Mesenchymal stem cell (in vitro differentiated cells and primary cell): ENCODE measurements around the gene RCN1.
A peak's percentile ranks its signal among the peaks of the same experiment; 100 is the strongest.

Experiments used
- DNase-seq: peaks from one replicate; pipeline ENCODE4 v3.0.0-alpha.2; 2013
- H2AFZ ChIP-seq: one replicate; pipeline ENCODE4 v1.6.1; 2013; ENCODE audit warnings: low read depth, mild to moderate bottlenecking, control low read depth, inconsistent platforms, low read length, moderate library complexity
- H2AK5ac ChIP-seq: 2 replicates; pipeline ENCODE4 v1.6.1; 2013; ENCODE audit warnings: low read length, moderate library complexity, mild to moderate bottlenecking, inconsistent platforms; ENCODE audit not compliant: severe bottlenecking
- H2BK120ac ChIP-seq: one replicate; pipeline ENCODE4 v1.6.1; 2013; ENCODE audit warnings: low read depth, mild to moderate bottlenecking, inconsistent platforms, low read length, moderate library complexity
- H2BK12ac ChIP-seq, 2 experiments: one replicate each; pipeline ENCODE4 v1.6.1; 2013; ENCODE audit warnings: inconsistent platforms in 2 of 2, low read length in 2 of 2, mild to moderate bottlenecking in 2 of 2, moderate library complexity in 2 of 2, control low read depth in 1 of 2
- H2BK15ac ChIP-seq: one replicate; pipeline ENCODE4 v1.6.1; 2013; ENCODE audit warnings: mild to moderate bottlenecking, low read depth, inconsistent platforms; ENCODE audit not compliant: poor library complexity, severe bottlenecking
- H2BK5ac ChIP-seq: 2 replicates; pipeline ENCODE4 v1.6.1; 2013; ENCODE audit warnings: low read depth, mild to moderate bottlenecking, low read length, control low read depth, inconsistent platforms; ENCODE audit not compliant: poor library complexity, severe bottlenecking
- H3K14ac ChIP-seq, 2 experiments: one replicate each; pipeline ENCODE4 v1.6.1; 2013; ENCODE audit warnings: inconsistent platforms in 2 of 2, low read length in 2 of 2, control low read depth in 1 of 2, mild to moderate bottlenecking in 1 of 2, moderate library complexity in 1 of 2
- H3K18ac ChIP-seq, 2 experiments: one replicate each; pipeline ENCODE4 v1.6.1; 2013; ENCODE audit warnings: inconsistent platforms in 2 of 2, low read length in 2 of 2, control low read depth in 1 of 2, low read depth in 1 of 2, mild to moderate bottlenecking in 1 of 2
- H3K23ac ChIP-seq, 2 experiments: one replicate each; pipeline ENCODE4 v1.6.1; 2013; ENCODE audit warnings: inconsistent platforms in 2 of 2, low read length in 2 of 2, mild to moderate bottlenecking in 2 of 2, moderate library complexity in 2 of 2, control low read depth in 1 of 2
- H3K27ac ChIP-seq: 2 replicates; pipeline ENCODE4 v1.5.1; 2013; ENCODE audit warnings: mild to moderate bottlenecking, moderate library complexity, low read length, control low read depth, inconsistent platforms; ENCODE audit not compliant: poor library complexity, severe bottlenecking
- H3K27me3 ChIP-seq, 2 experiments: 2 replicates each; pipeline versions ENCODE4 v1.6.1 to v1.7.0; 2013; ENCODE audit warnings: low read length in 2 of 2, mild to moderate bottlenecking in 2 of 2, moderate library complexity in 2 of 2, control low read depth in 1 of 2, inconsistent platforms in 1 of 2; ENCODE audit not compliant: control insufficient read depth in 1 of 2, insufficient read depth in 1 of 2
- H3K36me3 ChIP-seq, 2 experiments: 2 replicates each; pipeline versions ENCODE4 v1.6.1 to v1.7.0; 2013; ENCODE audit warnings: low read length in 2 of 2, control low read depth in 1 of 2, inconsistent platforms in 1 of 2, low read depth in 1 of 2, mild to moderate bottlenecking in 1 of 2; ENCODE audit not compliant: insufficient read depth in 2 of 2, control insufficient read depth in 1 of 2
- H3K4ac ChIP-seq, 2 experiments: one replicate each; pipeline ENCODE4 v1.6.1; 2013; ENCODE audit warnings: inconsistent platforms in 2 of 2, low read length in 2 of 2, mild to moderate bottlenecking in 2 of 2, moderate library complexity in 2 of 2, control low read depth in 1 of 2, low read depth in 1 of 2
- H3K4me1 ChIP-seq: 2 replicates; pipeline ENCODE4 v1.6.1; 2013; ENCODE audit warnings: low read depth, low read length, control low read depth; ENCODE audit not compliant: control insufficient read depth, insufficient read depth
- H3K4me2 ChIP-seq: 2 replicates; pipeline ENCODE4 v1.6.1; 2013; ENCODE audit warnings: low read length, mild to moderate bottlenecking, inconsistent platforms; ENCODE audit not compliant: poor library complexity, severe bottlenecking
- H3K4me3 ChIP-seq, 2 experiments: 2 replicates each; pipeline versions ENCODE4 v1.5.1 to v1.7.0; 2013; ENCODE audit warnings: low read length in 2 of 2, mild to moderate bottlenecking in 2 of 2, control low read depth in 1 of 2, low read depth in 1 of 2; ENCODE audit not compliant: insufficient read depth in 1 of 2
- H3K79me1 ChIP-seq: replicated peaks from 2 replicates; pipeline ENCODE4 v1.6.1; 2013; ENCODE audit warnings: mild to moderate bottlenecking, control low read depth, low read length, inconsistent platforms; ENCODE audit not compliant: poor library complexity, severe bottlenecking
- H3K9ac ChIP-seq: 2 replicates; pipeline ENCODE4 v1.7.0; 2013; ENCODE audit warnings: mild to moderate bottlenecking, low read length, moderate library complexity
- H3K9me3 ChIP-seq: 2 replicates; pipeline ENCODE4 v1.7.0; 2013; ENCODE audit warnings: mild to moderate bottlenecking, low read length; ENCODE audit not compliant: control insufficient read depth
- H4K8ac ChIP-seq: one replicate; pipeline ENCODE4 v1.6.1; 2013; ENCODE audit warnings: inconsistent platforms, mild to moderate bottlenecking, low read length, moderate library complexity
- H4K91ac ChIP-seq: one replicate; pipeline ENCODE4 v1.6.1; 2013; ENCODE audit warnings: mild to moderate bottlenecking, low read length, inconsistent platforms
- WGBS: methylation state at CpG from one replicate; pipeline ENCODE4 v1.1.7; 2013; ENCODE audit warnings: mixed read lengths; 5-methylcytosine and 5-hydroxymethylcytosine counted together

RCN1 gene

DNA sequence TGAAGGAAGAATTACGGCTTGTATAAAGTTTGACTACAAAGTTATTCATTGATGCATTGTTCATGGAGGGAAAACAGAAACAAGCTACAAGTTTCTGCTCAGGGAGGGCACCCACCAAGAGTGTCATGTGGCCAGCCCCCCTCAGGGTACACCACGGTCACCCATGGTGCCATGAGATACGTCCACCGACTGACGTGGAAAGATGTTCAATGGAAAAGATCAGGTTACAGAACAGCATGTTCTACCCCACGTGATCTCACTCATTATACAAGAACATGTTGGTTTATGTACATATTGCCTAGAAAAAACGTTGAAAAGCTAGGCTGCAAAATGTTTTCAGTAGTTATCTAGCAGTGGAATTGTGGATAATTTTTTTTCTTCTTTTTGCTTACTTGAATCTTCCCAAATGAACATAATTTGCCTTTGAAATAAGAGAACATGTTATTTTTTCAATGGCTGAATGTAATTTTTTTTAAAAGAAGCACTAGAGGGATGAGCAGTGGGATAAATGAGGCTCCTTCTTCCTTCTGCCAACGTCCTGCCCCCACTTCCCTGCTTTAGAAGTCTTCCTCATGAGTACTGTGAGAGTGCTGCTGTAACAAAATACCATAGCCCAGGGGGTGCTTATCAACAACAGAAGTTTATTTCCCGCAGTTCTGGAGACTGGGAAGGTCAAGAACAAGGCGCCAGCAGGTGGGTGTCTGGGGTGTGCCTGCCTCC, 22.5 kb downstream of the RCN1 start:
- no peak overlapping the region for H2BK12ac ChIP-seq
- H2BK120ac ChIP-seq: no peak overlapping the region
- H3K9me3 ChIP-seq: no peaks in the 10 kb centered on the region
- H3K79me1 ChIP-seq: no peaks in the 10 kb centered on the region
- no peak overlapping the region for H2AK5ac ChIP-seq
- no peak overlapping the region for H3K14ac ChIP-seq
- H2AFZ ChIP-seq: no peak overlapping the region
- H2BK5ac ChIP-seq: no peak overlapping the region
- peaks cover 5% of the 10 kb centered on the region for H3K4me1 ChIP-seq
- no peaks in the 10 kb centered on the region for H3K36me3 ChIP-seq
- peak overlapping the region; percentile 44 for H3K4me2 ChIP-seq
- H3K4me3 ChIP-seq: no peak overlapping the region
- DNase-seq: no peak
- no peak overlapping the region for H3K18ac ChIP-seq
- no peak overlapping the region for H4K8ac ChIP-seq
- 82% methylated on average over 4 of the region's 10 CpGs for WGBS
- H3K4ac ChIP-seq: no peak overlapping the region
- no peak overlapping the region for H2BK15ac ChIP-seq
- H3K23ac ChIP-seq: no peak overlapping the region
- H3K27ac ChIP-seq: no peak overlapping the region
- no peak overlapping the region for H4K91ac ChIP-seq
- peaks cover 0 to 11% of the 10 kb centered on the region in 2 experiments for H3K27me3 ChIP-seq
- no peak overlapping the region for H3K9ac ChIP-seq

DNA sequence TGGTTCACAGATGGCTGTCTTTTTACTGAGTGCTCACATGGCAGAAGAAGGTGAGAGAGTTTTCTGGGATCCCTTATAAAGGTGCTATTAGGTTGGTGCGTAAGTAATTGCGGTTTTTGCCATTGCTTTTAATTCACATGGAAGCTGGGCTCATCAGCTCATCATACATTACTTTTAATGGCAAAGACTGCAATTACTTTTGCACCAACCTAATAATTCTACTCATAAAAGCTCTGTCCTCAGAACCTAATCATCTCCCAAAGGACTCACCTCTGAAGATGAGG, 23.0 kb downstream of the RCN1 start:
- Histone ChIP-seq H3K36me3 (no peaks in the 10 kb centered on the region), H3K4ac (no peak overlapping the region), H2AFZ (no peak overlapping the region), H3K4me3 (no peak overlapping the region), H3K14ac (no peak overlapping the region), H3K4me2 (no peak overlapping the region), H3K27ac (no peak overlapping the region), H2BK120ac (no peak overlapping the region), H3K79me1 (no peaks in the 10 kb centered on the region), H3K27me3 (peaks cover 0 to 11% of the 10 kb centered on the region in 2 experiments), H3K4me1 (peaks cover 6% of the 10 kb centered on the region), H2BK5ac (no peak overlapping the region), H2AK5ac (no peak overlapping the region), H2BK12ac (no peak overlapping the region), H3K23ac (no peak overlapping the region), H3K9ac (no peak overlapping the region), H3K18ac (no peak overlapping the region), H3K9me3 (no peaks in the 10 kb centered on the region), H2BK15ac (no peak overlapping the region), H4K8ac (no peak overlapping the region), H4K91ac (no peak overlapping the region)
- DNase-seq: no peak
- WGBS: 100% methylated on average over 2 of the region's 2 CpGs

DNA sequence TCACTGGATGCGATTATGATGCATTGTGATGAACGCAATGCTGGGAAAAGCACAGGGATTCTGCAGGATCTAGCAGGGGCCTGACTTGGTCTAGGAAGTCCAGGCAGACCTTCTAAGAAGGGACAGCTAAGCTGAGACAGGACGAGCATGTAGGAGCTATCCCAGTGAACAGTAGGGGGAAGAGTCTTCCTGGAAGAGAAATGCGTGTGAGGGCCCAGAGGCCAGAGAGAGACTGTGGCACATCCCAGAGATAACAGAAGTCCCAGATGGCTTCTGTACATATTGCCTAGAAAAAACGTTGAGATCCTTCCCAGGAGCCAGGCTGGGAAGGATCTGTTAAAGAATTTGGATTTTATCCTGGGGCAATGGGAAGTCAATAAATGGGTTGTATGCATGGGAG, 24.6 kb downstream of the RCN1 start:
- H3K14ac ChIP-seq: no peak overlapping the region
- DNase-seq: no peak
- H3K9ac ChIP-seq: no peak overlapping the region
- no peak overlapping the region for H2BK120ac ChIP-seq
- no peaks in the 10 kb centered on the region for H3K9me3 ChIP-seq
- 71% methylated on average over 5 of the region's 5 CpGs for WGBS
- no peak overlapping the region for H3K4ac ChIP-seq
- no peak overlapping the region for H3K18ac ChIP-seq
- no peak overlapping the region for H3K4me3 ChIP-seq
- no peak overlapping the region for H4K8ac ChIP-seq
- H3K36me3 ChIP-seq: no peaks in the 10 kb centered on the region
- no peak overlapping the region for H2AK5ac ChIP-seq
- no peak overlapping the region for H2AFZ ChIP-seq
- H3K79me1 ChIP-seq: no peaks in the 10 kb centered on the region
- H3K23ac ChIP-seq: no peak overlapping the region
- H3K4me1 ChIP-seq: peaks cover 4% of the 10 kb centered on the region
- no peak overlapping the region for H3K27ac ChIP-seq
- H2BK12ac ChIP-seq: no peak overlapping the region
- no peak overlapping the region for H2BK15ac ChIP-seq
- H2BK5ac ChIP-seq: no peak overlapping the region
- H3K4me2 ChIP-seq: no peak overlapping the region
- H4K91ac ChIP-seq: no peak overlapping the region
- H3K27me3 ChIP-seq: peaks cover 0 to 11% of the 10 kb centered on the region in 2 experiments

DNA sequence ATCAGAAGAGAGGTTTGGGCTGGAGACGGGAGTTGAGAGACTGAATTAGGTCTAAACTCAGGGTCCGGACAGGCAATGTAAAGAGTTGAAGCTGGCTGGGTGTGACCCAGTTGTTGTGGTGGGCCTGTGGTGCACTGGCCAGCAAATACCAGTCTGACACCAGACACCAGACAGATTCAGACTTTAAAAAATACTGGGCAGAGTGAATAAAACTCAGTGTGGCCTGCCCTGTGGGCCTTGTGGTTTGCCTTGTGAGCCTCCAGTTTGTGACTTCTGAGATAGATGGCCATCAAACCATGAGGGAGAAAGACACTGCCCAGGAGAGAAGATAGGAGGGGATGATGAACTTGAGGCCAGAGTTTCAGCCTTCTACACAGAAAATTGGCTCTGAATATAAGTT, 25.8 kb downstream of the RCN1 start:
- no peak overlapping the region for H3K18ac ChIP-seq
- 91% methylated on average over 1 of the region's 2 CpGs for WGBS
- H3K9me3 ChIP-seq: no peaks in the 10 kb centered on the region
- peaks cover 4% of the 10 kb centered on the region for H3K4me1 ChIP-seq
- H3K27me3 ChIP-seq: peaks cover 0 to 11% of the 10 kb centered on the region in 2 experiments
- no peak overlapping the region for H3K4ac ChIP-seq
- H3K36me3 ChIP-seq: no peaks in the 10 kb centered on the region
- H2AFZ ChIP-seq: no peak overlapping the region
- H3K9ac ChIP-seq: no peak overlapping the region
- H2BK120ac ChIP-seq: no peak overlapping the region
- no peak overlapping the region for H3K4me2 ChIP-seq
- H3K14ac ChIP-seq: no peak overlapping the region
- no peak overlapping the region for H3K4me3 ChIP-seq
- no peak overlapping the region for H2BK12ac ChIP-seq
- no peak for DNase-seq
- H3K27ac ChIP-seq: no peak overlapping the region
- H3K79me1 ChIP-seq: no peaks in the 10 kb centered on the region
- no peak overlapping the region for H2BK5ac ChIP-seq
- H4K8ac ChIP-seq: no peak overlapping the region
- no peak overlapping the region for H3K23ac ChIP-seq
- no peak overlapping the region for H2AK5ac ChIP-seq
- no peak overlapping the region for H4K91ac ChIP-seq
- H2BK15ac ChIP-seq: no peak overlapping the region
